Stomach smooth muscle (tissue), 2 donors: ENCODE data around the gene C19orf12.

Source experiments
- H3K27ac ChIP-seq: one replicate; pipeline ENCODE4 v1.7.0; 2013; ENCODE audit warnings: mild to moderate bottlenecking, low read length, inconsistent platforms
- H3K27me3 ChIP-seq, 2 donors: one replicate each; pipeline ENCODE4 v1.7.0; 2013; ENCODE audit warnings: low read length in 2 of 2; ENCODE audit not compliant: insufficient read depth in 2 of 2, control insufficient read depth in 1 of 2
- H3K36me3 ChIP-seq, 2 donors: one replicate each; pipeline ENCODE4 v1.7.0; 2013; ENCODE audit warnings: low read length in 2 of 2; ENCODE audit not compliant: control insufficient read depth in 2 of 2, insufficient read depth in 2 of 2
- H3K4me1 ChIP-seq: one replicate; pipeline ENCODE4 v1.7.0; 2013; ENCODE audit warnings: low read length; ENCODE audit not compliant: control insufficient read depth, insufficient read depth
- H3K4me3 ChIP-seq, 2 donors: one replicate each; pipeline ENCODE4 v1.7.0; 2013; ENCODE audit warnings: low read length in 2 of 2
- H3K9ac ChIP-seq, 2 donors: one replicate each; pipeline ENCODE4 v1.7.0; 2013; ENCODE audit warnings: low read length in 2 of 2, mild to moderate bottlenecking in 1 of 2
- H3K9me3 ChIP-seq, 2 donors: one replicate each; pipeline ENCODE4 v1.7.0; 2013; ENCODE audit warnings: low read length in 2 of 2; ENCODE audit not compliant: control insufficient read depth in 2 of 2
- donor health status: healthy.
- donor health status: Pancreatic carcinoma.

C19orf12 gene

GRCh38 chr19:29752450-29753025 is 37.5 kb upstream of the C19orf12 start:
- Histone ChIP-seq H3K27ac (no peak overlapping the region), H3K4me1 (no peaks in the 10 kb centered on the region), H3K4me3 (no peak overlapping the region), H3K9ac (no peak overlapping the region), H3K27me3 (no peaks in the 10 kb centered on the region), H3K9me3 (no peaks in the 10 kb centered on the region), H3K36me3 (no peaks in the 10 kb centered on the region)

GRCh38 chr19:29751932-29752331 is 36.9 kb upstream of the C19orf12 start:
- Histone ChIP-seq H3K4me3 (no peak overlapping the region), H3K36me3 (no peaks in the 10 kb centered on the region), H3K9ac (no peak overlapping the region), H3K27ac (no peak overlapping the region), H3K4me1 (no peaks in the 10 kb centered on the region), H3K27me3 (no peaks in the 10 kb centered on the region), H3K9me3 (no peaks in the 10 kb centered on the region)

GRCh38 chr19:29750001-29750400 is 34.9 kb upstream of the C19orf12 start:
- Histone ChIP-seq H3K9me3 (no peaks in the 10 kb centered on the region), H3K4me3 (no peak overlapping the region), H3K27me3 (no peaks in the 10 kb centered on the region), H3K27ac (no peak overlapping the region), H3K36me3 (no peaks in the 10 kb centered on the region), H3K4me1 (no peaks in the 10 kb centered on the region), H3K9ac (no peak overlapping the region)

GRCh38 chr19:29748996-29749849 is 34.2 kb upstream of the C19orf12 start:
- H3K9me3 ChIP-seq, result no peaks in the 10 kb centered on the region
- H3K4me3 ChIP-seq, result no peak overlapping the region
- no peaks in the 10 kb centered on the region for H3K4me1 ChIP-seq
- H3K27me3 ChIP-seq, result no peaks in the 10 kb centered on the region
- no peak overlapping the region for H3K9ac ChIP-seq
- no peak overlapping the region for H3K27ac ChIP-seq
- no peaks in the 10 kb centered on the region for H3K36me3 ChIP-seq

GRCh38 chr19:29745253-29745652 is 30.2 kb upstream of the C19orf12 start:
- Histone ChIP-seq H3K36me3 (no peaks in the 10 kb centered on the region), H3K9ac (no peak overlapping the region), H3K27me3 (peaks cover 0 to 2% of the 10 kb centered on the region in 2 donors), H3K4me3 (no peak overlapping the region), H3K9me3 (no peaks in the 10 kb centered on the region), H3K27ac (no peak overlapping the region), H3K4me1 (no peaks in the 10 kb centered on the region)

GRCh38 chr19:29743681-29744080 is 28.6 kb upstream of the C19orf12 start:
- Histone ChIP-seq H3K9me3 (no peaks in the 10 kb centered on the region), H3K9ac (no peak overlapping the region), H3K36me3 (no peaks in the 10 kb centered on the region), H3K4me3 (no peak overlapping the region), H3K27ac (no peak overlapping the region), H3K27me3 (peaks cover 0 to 2% of the 10 kb centered on the region in 2 donors), H3K4me1 (no peaks in the 10 kb centered on the region)

GRCh38 chr19:29741776-29742175 is 26.7 kb upstream of the C19orf12 start:
- Histone ChIP-seq H3K9ac (no peak overlapping the region), H3K4me3 (no peak overlapping the region), H3K27me3 (peaks cover 2 to 4% of the 10 kb centered on the region in 2 donors), H3K27ac (no peak overlapping the region), H3K4me1 (no peaks in the 10 kb centered on the region), H3K36me3 (no peaks in the 10 kb centered on the region), H3K9me3 (no peaks in the 10 kb centered on the region)

GRCh38 chr19:29741226-29741625 is 26.2 kb upstream of the C19orf12 start:
- Histone ChIP-seq H3K4me1 (no peaks in the 10 kb centered on the region), H3K27ac (no peak overlapping the region), H3K36me3 (no peaks in the 10 kb centered on the region), H3K9ac (no peak overlapping the region), H3K27me3 (peaks cover 2 to 4% of the 10 kb centered on the region in 2 donors), H3K9me3 (no peaks in the 10 kb centered on the region), H3K4me3 (no peak overlapping the region)

- H3K4me1 ChIP-seq, result no peaks in the 10 kb centered on the region
- no peak overlapping the region for H3K4me3 ChIP-seq
- no peak overlapping the region for H3K9ac ChIP-seq
- H3K9me3 ChIP-seq, result no peaks in the 10 kb centered on the region
- H3K27me3 ChIP-seq, result peaks cover 2 to 4% of the 10 kb centered on the region in 2 donors
- no peak overlapping the region for H3K27ac ChIP-seq
- no peaks in the 10 kb centered on the region for H3K36me3 ChIP-seq
Measured at GRCh38 chr19:29737461-29738000, 22.5 kb upstream of the C19orf12 start.

- H3K27ac ChIP-seq, result no peak overlapping the region
- no peak overlapping the region for H3K4me3 ChIP-seq
- no peaks in the 10 kb centered on the region for H3K4me1 ChIP-seq
- H3K36me3 ChIP-seq, result no peaks in the 10 kb centered on the region
- no peak overlapping the region for H3K9ac ChIP-seq
- H3K9me3 ChIP-seq, result no peaks in the 10 kb centered on the region
- H3K27me3 ChIP-seq, result peaks cover 2 to 4% of the 10 kb centered on the region in 2 donors
Measured at GRCh38 chr19:29735829-29736228, 20.8 kb upstream of the C19orf12 start.
